Stimulated activated CD4-positive, alpha-beta T cell treated with anti-CD3 and anti-CD28 coated beads, Interleukin-1b, Interleukin-23, amount 100 ng/mL, for 24 hours (primary cell): Measurements from ENCODE around the gene SEPHS1.
A peak's percentile ranks its signal among the peaks of the same experiment; 100 is the strongest.
"Not testable (repeated sequence)": the region's sequence is repeated elsewhere in the genome, so short reads cannot be mapped to it uniquely, and the experiment has no call there.

ENCODE experiments used
- DNase-seq, 4 experiments: peaks; one replicate each; pipeline ENCODE4 v3.0.0-alpha.2; 2020; ENCODE audit warnings: low read depth in 4 of 4, low spot score in 1 of 4

Gene SEPHS1

GRCh38 chr10:13365243-13365642 is 17.1 kb upstream of the SEPHS1 start:
- DNase-seq: no peak

- DNase-seq: no peak
These were observed 12.5 kb upstream of the SEPHS1 start for GRCh38 chr10:13360587-13360986.

GRCh38 chr10:13356392-13356791 is 8.3 kb upstream of the SEPHS1 start:
- DNase-seq: no peak

- no peak for DNase-seq
These were observed 6.7 kb upstream of the SEPHS1 start for GRCh38 chr10:13354783-13355182.

- no peak for DNase-seq
These were observed 4.4 kb upstream of the SEPHS1 start for GRCh38 chr10:13352519-13352918.

GRCh38 chr10:13351340-13351915 is 3.3 kb upstream of the SEPHS1 start:
- DNase-seq: no peak

GRCh38 chr10:13349463-13350274 is 1.6 kb upstream of the SEPHS1 start:
- DNase-seq: no peak

GRCh38 chr10:13347500-13348156 is 465 bp downstream of the SEPHS1 start:
- peak; percentile 45 to 72 (median 63) for DNase-seq

- DNase-seq: peak in 1 of 4 experiments; percentile 7
These were observed 1.0 kb downstream of the SEPHS1 start for GRCh38 chr10:13347043-13347499.

- no peak for DNase-seq
These were observed 1.6 kb downstream of the SEPHS1 start for GRCh38 chr10:13346283-13347042.

- DNase-seq: no peak
These were observed 7.3 kb downstream of the SEPHS1 start for GRCh38 chr10:13340626-13341376.

GRCh38 chr10:13340068-13340467 is 8.0 kb downstream of the SEPHS1 start:
- no peak for DNase-seq

GRCh38 chr10:13338390-13339110 is 9.5 kb downstream of the SEPHS1 start:
- no peak for DNase-seq

GRCh38 chr10:13337827-13338196 is 10.3 kb downstream of the SEPHS1 start:
- DNase-seq: no peak

GRCh38 chr10:13337128-13337826 is 10.8 kb downstream of the SEPHS1 start:
- no peak for DNase-seq

GRCh38 chr10:13335881-13336280 is 12.2 kb downstream of the SEPHS1 start:
- DNase-seq: no peak

GRCh38 chr10:13334556-13334955 is 13.5 kb downstream of the SEPHS1 start:
- DNase-seq: no peak

- DNase-seq: no peak
These were observed 16.4 kb downstream of the SEPHS1 start for GRCh38 chr10:13331646-13332045.

- not testable (repeated sequence) for DNase-seq
These were observed 17.1 kb downstream of the SEPHS1 start for GRCh38 chr10:13330980-13331379.
